ENCODE data around the gene HS3ST5. TPM values are rescaled to one million over a fixed set of nuclear protein-coding genes. Genes with fewer than 3 reads are reported as not detected.

The HS3ST5 gene
- total RNA-seq, 1 experiment from 2014 or later, result not detected

DNA sequence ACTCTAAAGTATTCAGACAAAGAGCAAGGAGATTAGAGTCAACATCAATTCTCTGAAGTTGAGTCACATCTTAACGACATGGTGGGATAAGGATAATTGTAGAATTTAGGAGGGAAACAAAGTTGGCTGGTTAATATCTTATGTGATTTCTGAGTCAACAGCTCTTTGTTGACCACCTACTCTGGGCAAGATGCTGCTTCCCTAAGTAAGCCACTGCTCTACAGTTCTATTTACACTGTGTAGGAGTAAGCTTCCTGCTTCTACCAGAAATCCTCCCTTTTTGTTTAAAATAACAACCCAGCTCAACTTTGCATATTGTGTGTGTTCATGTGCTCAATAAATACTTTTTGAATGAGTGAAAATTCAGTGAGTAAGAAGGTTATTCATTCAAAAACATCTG is 3.1 kb downstream of the HS3ST5 start:
- BruUV-seq (replicated peaks), result no TSS peak
- TF ChIP-seq, protein P1, sequence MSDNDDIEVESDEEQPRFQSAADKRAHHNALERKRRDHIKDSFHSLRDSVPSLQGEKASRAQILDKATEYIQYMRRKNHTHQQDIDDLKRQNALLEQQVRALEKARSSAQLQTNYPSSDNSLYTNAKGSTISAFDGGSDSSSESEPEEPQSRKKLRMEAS (IDR thresholded peaks at IDR 0.05), result no peak
- Histone ChIP-seq H3K4me1 (ENCODE audit: control insufficient read depth in 1 of 2, insufficient read depth in 2 of 2, low read length in 2 of 2) (no peaks in the 10 kb centered on the region), H3K9me3 (ENCODE audit: control insufficient read depth in 1 of 2, insufficient read depth in 1 of 2, low read depth in 1 of 2, low read length in 2 of 2) (no peaks in the 10 kb centered on the region), H3K4me2 (ENCODE audit: low read length) (no peak overlapping the region), H3K9ac (ENCODE audit: low read length) (no peak overlapping the region), H3K4me3 (replicated peaks in 1 of 2; ENCODE audit: low read depth in 1 of 2, low read length in 2 of 2) (no peak overlapping the region), H2AFZ (ENCODE audit: low read depth, low read length, poor library complexity, severe bottlenecking) (no peak overlapping the region), H3K27me3 (ENCODE audit: insufficient read depth, low read length) (peaks cover 12% of the 10 kb centered on the region; the same call in 1 of the 2 replicates), H4K20me1 (ENCODE audit: insufficient read depth) (no peaks in the 10 kb centered on the region), H3K27ac (ENCODE audit: low read depth, low read length) (no peak overlapping the region), H3K9me2 (ENCODE audit: insufficient read depth) (no peaks in the 10 kb centered on the region), H3K36me3 (ENCODE audit: control insufficient read depth in 1 of 2, insufficient read depth in 2 of 2, low read length in 2 of 2) (no peaks in the 10 kb centered on the region), H3K79me2 (ENCODE audit: insufficient read depth, low read length) (no peaks in the 10 kb centered on the region)
- ChIA-PET POLR2A (no interaction called here), CTCF (interaction anchor here (1.1 kb wide), 1 partner anchor 35 kb away, joined by 3 read pairs; no protein-coding TSS in a partner anchor), RAD21 (ENCODE audit: low non-redundant PET in 1 of 2, low total read pairs in 2 of 2, uncharacterized antibody in 2 of 2, unreplicated experiment in 2 of 2) (no interaction called here)
- DNase-seq (ENCODE audit: low read depth, low spot score) (no peak), ATAC-seq (no peak)
- intact Hi-C loops (cut with micrococcal nuclease), result no loop called here

DNA sequence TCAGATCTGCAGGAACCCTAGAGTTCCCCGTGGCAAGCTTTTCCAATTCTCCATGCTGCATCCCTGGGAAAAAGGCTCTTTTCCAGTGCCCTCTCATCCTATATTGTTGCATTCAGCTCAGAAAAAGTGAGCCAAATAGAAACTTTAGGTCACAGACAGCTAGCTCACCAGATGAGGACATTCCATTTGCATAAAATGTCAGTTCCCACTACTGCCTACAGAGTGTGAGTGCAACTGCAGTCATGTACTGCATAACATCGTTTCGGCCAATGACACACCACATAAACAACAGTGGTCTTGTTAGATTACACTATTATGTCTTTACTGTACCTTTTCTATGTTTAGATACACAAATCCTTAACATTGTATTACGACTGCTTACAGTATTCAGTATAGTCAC is 8.6 kb downstream of the HS3ST5 start:
- Histone ChIP-seq H4K20me1 (ENCODE audit: insufficient read depth) (no peaks in the 10 kb centered on the region), H3K9me2 (ENCODE audit: insufficient read depth) (no peaks in the 10 kb centered on the region), H2AFZ (ENCODE audit: low read depth, low read length, poor library complexity, severe bottlenecking) (no peak overlapping the region), H3K4me2 (ENCODE audit: low read length) (no peak overlapping the region), H3K79me2 (ENCODE audit: insufficient read depth, low read length) (no peaks in the 10 kb centered on the region), H3K36me3 (ENCODE audit: control insufficient read depth in 1 of 2, insufficient read depth in 2 of 2, low read length in 2 of 2) (no peaks in the 10 kb centered on the region), H3K4me3 (replicated peaks in 1 of 2; ENCODE audit: low read depth in 1 of 2, low read length in 2 of 2) (no peak overlapping the region), H3K4me1 (ENCODE audit: control insufficient read depth in 1 of 2, insufficient read depth in 2 of 2, low read length in 2 of 2) (no peaks in the 10 kb centered on the region), H3K27ac (ENCODE audit: low read depth, low read length) (no peak overlapping the region), H3K9ac (ENCODE audit: low read length) (no peak overlapping the region), H3K9me3 (ENCODE audit: control insufficient read depth in 1 of 2, insufficient read depth in 1 of 2, low read depth in 1 of 2, low read length in 2 of 2) (no peaks in the 10 kb centered on the region), H3K27me3 (ENCODE audit: insufficient read depth, low read length) (no peaks in the 10 kb centered on the region)
- intact Hi-C loops (cut with micrococcal nuclease), result no loop called here
- BruUV-seq (replicated peaks), result no TSS peak
- ChIA-PET RAD21 (ENCODE audit: low non-redundant PET in 1 of 2, low total read pairs in 2 of 2, uncharacterized antibody in 2 of 2, unreplicated experiment in 2 of 2) (no interaction called here), CTCF (no interaction called here), POLR2A (no interaction called here)
- no peak for ATAC-seq
- no peak for DNase-seq (ENCODE audit: low read depth, low spot score)
- TF ChIP-seq CEBPB (IDR thresholded peaks at IDR 0.05; ENCODE audit: low read depth), result no peak
- TF ChIP-seq EZH2phosphoT487 (IDR thresholded peaks at IDR 0.05; ENCODE audit: borderline replicate concordance), result no peak
- no peak for TF ChIP-seq SRF (IDR thresholded peaks at IDR 0.05; ENCODE audit: low read depth)
- no peak for TF ChIP-seq CBX3 (IDR thresholded peaks at IDR 0.05; ENCODE audit: low read depth)
- TF ChIP-seq SIN3A (IDR thresholded peaks at IDR 0.05; ENCODE audit: low read depth), result no peak
- no peak for TF ChIP-seq ZFX (IDR thresholded peaks at IDR 0.05)
- TF ChIP-seq JUND (IDR thresholded peaks at IDR 0.05), result no peak
- TF ChIP-seq EZH2 (IDR thresholded peaks at IDR 0.05), result no peak
- TF ChIP-seq POLR2A (IDR thresholded peaks at IDR 0.05; ENCODE audit: borderline replicate concordance, extremely low read depth, insufficient read depth, insufficient read length), result no peak
- TF ChIP-seq, protein P2, sequence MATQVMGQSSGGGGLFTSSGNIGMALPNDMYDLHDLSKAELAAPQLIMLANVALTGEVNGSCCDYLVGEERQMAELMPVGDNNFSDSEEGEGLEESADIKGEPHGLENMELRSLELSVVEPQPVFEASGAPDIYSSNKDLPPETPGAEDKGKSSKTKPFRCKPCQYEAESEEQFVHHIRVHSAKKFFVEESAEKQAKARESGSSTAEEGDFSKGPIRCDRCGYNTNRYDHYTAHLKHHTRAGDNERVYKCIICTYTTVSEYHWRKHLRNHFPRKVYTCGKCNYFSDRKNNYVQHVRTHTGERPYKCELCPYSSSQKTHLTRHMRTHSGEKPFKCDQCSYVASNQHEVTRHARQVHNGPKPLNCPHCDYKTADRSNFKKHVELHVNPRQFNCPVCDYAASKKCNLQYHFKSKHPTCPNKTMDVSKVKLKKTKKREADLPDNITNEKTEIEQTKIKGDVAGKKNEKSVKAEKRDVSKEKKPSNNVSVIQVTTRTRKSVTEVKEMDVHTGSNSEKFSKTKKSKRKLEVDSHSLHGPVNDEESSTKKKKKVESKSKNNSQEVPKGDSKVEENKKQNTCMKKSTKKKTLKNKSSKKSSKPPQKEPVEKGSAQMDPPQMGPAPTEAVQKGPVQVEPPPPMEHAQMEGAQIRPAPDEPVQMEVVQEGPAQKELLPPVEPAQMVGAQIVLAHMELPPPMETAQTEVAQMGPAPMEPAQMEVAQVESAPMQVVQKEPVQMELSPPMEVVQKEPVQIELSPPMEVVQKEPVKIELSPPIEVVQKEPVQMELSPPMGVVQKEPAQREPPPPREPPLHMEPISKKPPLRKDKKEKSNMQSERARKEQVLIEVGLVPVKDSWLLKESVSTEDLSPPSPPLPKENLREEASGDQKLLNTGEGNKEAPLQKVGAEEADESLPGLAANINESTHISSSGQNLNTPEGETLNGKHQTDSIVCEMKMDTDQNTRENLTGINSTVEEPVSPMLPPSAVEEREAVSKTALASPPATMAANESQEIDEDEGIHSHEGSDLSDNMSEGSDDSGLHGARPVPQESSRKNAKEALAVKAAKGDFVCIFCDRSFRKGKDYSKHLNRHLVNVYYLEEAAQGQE (IDR thresholded peaks at IDR 0.05; ENCODE audit: low read depth), result no peak
- TF ChIP-seq, protein P3, sequence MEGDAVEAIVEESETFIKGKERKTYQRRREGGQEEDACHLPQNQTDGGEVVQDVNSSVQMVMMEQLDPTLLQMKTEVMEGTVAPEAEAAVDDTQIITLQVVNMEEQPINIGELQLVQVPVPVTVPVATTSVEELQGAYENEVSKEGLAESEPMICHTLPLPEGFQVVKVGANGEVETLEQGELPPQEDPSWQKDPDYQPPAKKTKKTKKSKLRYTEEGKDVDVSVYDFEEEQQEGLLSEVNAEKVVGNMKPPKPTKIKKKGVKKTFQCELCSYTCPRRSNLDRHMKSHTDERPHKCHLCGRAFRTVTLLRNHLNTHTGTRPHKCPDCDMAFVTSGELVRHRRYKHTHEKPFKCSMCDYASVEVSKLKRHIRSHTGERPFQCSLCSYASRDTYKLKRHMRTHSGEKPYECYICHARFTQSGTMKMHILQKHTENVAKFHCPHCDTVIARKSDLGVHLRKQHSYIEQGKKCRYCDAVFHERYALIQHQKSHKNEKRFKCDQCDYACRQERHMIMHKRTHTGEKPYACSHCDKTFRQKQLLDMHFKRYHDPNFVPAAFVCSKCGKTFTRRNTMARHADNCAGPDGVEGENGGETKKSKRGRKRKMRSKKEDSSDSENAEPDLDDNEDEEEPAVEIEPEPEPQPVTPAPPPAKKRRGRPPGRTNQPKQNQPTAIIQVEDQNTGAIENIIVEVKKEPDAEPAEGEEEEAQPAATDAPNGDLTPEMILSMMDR (IDR thresholded peaks at IDR 0.05 in 2 of 3, conservative IDR thresholded peaks at IDR 0.05 in 1 of 3; ENCODE audit: borderline replicate concordance in 1 of 3, insufficient read depth in 1 of 3, low read depth in 2 of 3, low read length in 2 of 3), result no peak
- TF ChIP-seq TCF7L2 (IDR thresholded peaks at IDR 0.05; ENCODE audit: borderline replicate concordance, extremely low read depth, insufficient read depth, insufficient read length), result no peak
- TF ChIP-seq ELF1 (IDR thresholded peaks at IDR 0.05; ENCODE audit: borderline replicate concordance, low read depth), result no peak
- no peak for TF ChIP-seq YY1 (IDR thresholded peaks at IDR 0.05; ENCODE audit: extremely low read depth, insufficient replicate concordance, low read depth, low read length)
- no peak for TF ChIP-seq RAD21 (IDR thresholded peaks at IDR 0.05; ENCODE audit: low read depth)
- TF ChIP-seq EGR1 (IDR thresholded peaks at IDR 0.05; ENCODE audit: low read depth), result no peak
- TF ChIP-seq, protein P1 (IDR thresholded peaks at IDR 0.05), result no peak

Measured in HCT116 (cell line).